ENCODE measurements around the gene GTF2H4. TPM values are rescaled to one million over a fixed set of nuclear protein-coding genes. Genes with fewer than 3 reads are reported as not detected.

Gene GTF2H4
- total RNA-seq, 1 experiment from 2014 or later: 42.6 TPM

DNA sequence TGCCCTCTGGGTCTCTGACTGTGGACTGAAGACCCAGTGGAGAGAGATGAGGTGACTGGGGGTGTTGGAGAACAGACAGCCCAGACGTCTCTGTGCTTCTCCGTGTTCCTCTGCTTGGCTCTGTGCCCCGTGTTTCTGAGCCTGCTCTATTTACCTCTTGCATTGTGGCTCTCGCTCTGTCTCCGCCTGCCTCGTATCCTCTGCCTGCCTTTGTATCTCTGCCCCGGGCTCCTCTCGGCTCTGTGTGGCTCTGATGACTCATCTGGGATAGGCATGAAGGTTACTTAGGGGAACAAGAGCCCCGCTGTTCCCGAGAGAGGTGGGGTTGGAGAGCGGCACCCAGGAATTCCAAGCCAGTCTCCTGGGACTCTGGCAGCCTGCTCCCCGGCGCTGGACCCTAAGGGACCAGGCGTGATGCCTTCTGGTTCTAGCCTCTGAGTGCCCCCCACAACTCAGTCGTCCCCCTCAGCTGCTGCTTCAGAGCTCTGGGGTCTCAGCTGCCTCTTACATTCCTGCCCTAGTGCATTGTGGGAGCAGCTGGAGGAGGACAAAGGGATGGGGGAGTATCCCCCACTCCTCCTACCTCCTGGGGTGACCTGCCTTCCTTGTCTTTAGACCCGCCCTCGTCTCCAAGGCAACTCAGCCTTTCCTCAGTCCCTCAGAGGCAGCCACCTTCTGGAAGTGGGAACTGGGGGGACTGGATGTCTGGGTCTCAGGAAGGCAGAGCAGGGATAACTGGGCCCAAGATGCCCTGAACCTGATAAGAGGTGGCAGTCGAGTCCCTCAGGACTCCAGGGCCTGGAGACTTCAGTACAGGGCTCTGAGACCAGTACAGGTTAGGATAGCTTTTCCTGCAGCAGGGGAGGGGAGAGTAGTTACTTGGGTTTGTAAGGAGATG, 21.8 kb upstream of the GTF2H4 start:
- peak; percentile 93 for DNase-seq (ENCODE audit: low spot score)
- H3K9me3 ChIP-seq (ENCODE audit: low read depth, low read length, poor library complexity, severe bottlenecking): no peaks in the 10 kb centered on the region
- peak overlapping the region; percentile 72 for H3K4me3 ChIP-seq (ENCODE audit: low read depth, low read length, poor library complexity, severe bottlenecking)
- peak overlapping the region; percentile 81 for H3K27ac ChIP-seq (ENCODE audit: low read depth, low read length, poor library complexity, severe bottlenecking)
- CTCF ChIA-PET: interaction anchor here (0.6 to 1.9 kb wide), 2 partner anchors 201 to 1132 kb away, joined by 5 to 6 read pairs; no protein-coding TSS in a partner anchor
- POLR2A ChIA-PET (ENCODE audit: low non-redundant PET): no interaction called here
- BruUV-seq (replicated peaks): TSS peak; percentile 36
- peaks cover 56% of the 10 kb centered on the region for H3K4me1 ChIP-seq (ENCODE audit: insufficient read depth, low read length, poor library complexity, severe bottlenecking)
- intact Hi-C loops (cut with micrococcal nuclease; ENCODE audit: unreplicated experiment): loop anchor here (10.0 kb wide), 1 partner anchor 331 kb away; the partner anchor contains the start of genes GNL1 and PRR3
- H3K27me3 ChIP-seq (replicated peaks; ENCODE audit: insufficient read depth, low read depth, low read length, poor library complexity): no peaks in the 10 kb centered on the region
- no peak for TF ChIP-seq EZH2 (IDR thresholded peaks at IDR 0.05; ENCODE audit: borderline replicate concordance, low read depth, low read length, poor library complexity, severe bottlenecking)
- TF ChIP-seq, protein P1, sequence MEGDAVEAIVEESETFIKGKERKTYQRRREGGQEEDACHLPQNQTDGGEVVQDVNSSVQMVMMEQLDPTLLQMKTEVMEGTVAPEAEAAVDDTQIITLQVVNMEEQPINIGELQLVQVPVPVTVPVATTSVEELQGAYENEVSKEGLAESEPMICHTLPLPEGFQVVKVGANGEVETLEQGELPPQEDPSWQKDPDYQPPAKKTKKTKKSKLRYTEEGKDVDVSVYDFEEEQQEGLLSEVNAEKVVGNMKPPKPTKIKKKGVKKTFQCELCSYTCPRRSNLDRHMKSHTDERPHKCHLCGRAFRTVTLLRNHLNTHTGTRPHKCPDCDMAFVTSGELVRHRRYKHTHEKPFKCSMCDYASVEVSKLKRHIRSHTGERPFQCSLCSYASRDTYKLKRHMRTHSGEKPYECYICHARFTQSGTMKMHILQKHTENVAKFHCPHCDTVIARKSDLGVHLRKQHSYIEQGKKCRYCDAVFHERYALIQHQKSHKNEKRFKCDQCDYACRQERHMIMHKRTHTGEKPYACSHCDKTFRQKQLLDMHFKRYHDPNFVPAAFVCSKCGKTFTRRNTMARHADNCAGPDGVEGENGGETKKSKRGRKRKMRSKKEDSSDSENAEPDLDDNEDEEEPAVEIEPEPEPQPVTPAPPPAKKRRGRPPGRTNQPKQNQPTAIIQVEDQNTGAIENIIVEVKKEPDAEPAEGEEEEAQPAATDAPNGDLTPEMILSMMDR (conservative IDR thresholded peaks at IDR 0.05; ENCODE audit: low read depth, low read length): no peak
- H3K36me3 ChIP-seq (ENCODE audit: insufficient read depth, low read length, poor library complexity, severe bottlenecking): no peaks in the 10 kb centered on the region

- BruUV-seq (replicated peaks): no TSS peak
- Histone ChIP-seq H3K4me1 (ENCODE audit: insufficient read depth, low read length, poor library complexity, severe bottlenecking) (peaks cover 56% of the 10 kb centered on the region), H3K9me3 (ENCODE audit: low read depth, low read length, poor library complexity, severe bottlenecking) (no peaks in the 10 kb centered on the region), H3K36me3 (ENCODE audit: insufficient read depth, low read length, poor library complexity, severe bottlenecking) (no peaks in the 10 kb centered on the region), H3K4me3 (ENCODE audit: low read depth, low read length, poor library complexity, severe bottlenecking) (peak overlapping the region; percentile 72), H3K27me3 (replicated peaks; ENCODE audit: insufficient read depth, low read depth, low read length, poor library complexity) (no peaks in the 10 kb centered on the region), H3K27ac (ENCODE audit: low read depth, low read length, poor library complexity, severe bottlenecking) (peak overlapping the region; percentile 81)
- no peak for TF ChIP-seq EZH2 (IDR thresholded peaks at IDR 0.05; ENCODE audit: borderline replicate concordance, low read depth, low read length, poor library complexity, severe bottlenecking)
- TF ChIP-seq, protein P1 (conservative IDR thresholded peaks at IDR 0.05; ENCODE audit: low read depth, low read length): no peak
- ChIA-PET POLR2A (ENCODE audit: low non-redundant PET) (no interaction called here), CTCF (interaction anchor here (0.6 to 1.9 kb wide), 2 partner anchors 200 to 1133 kb away, joined by 5 to 6 read pairs; no protein-coding TSS in a partner anchor)
- DNase-seq (ENCODE audit: low spot score): no peak
- intact Hi-C loops (cut with micrococcal nuclease; ENCODE audit: unreplicated experiment): loop anchor here (10.0 kb wide), 1 partner anchor 332 kb away; the partner anchor contains the start of genes GNL1 and PRR3
These were observed 21.1 kb upstream of the GTF2H4 start for GRCh38 chr6:30886897-30887255.

DNA sequence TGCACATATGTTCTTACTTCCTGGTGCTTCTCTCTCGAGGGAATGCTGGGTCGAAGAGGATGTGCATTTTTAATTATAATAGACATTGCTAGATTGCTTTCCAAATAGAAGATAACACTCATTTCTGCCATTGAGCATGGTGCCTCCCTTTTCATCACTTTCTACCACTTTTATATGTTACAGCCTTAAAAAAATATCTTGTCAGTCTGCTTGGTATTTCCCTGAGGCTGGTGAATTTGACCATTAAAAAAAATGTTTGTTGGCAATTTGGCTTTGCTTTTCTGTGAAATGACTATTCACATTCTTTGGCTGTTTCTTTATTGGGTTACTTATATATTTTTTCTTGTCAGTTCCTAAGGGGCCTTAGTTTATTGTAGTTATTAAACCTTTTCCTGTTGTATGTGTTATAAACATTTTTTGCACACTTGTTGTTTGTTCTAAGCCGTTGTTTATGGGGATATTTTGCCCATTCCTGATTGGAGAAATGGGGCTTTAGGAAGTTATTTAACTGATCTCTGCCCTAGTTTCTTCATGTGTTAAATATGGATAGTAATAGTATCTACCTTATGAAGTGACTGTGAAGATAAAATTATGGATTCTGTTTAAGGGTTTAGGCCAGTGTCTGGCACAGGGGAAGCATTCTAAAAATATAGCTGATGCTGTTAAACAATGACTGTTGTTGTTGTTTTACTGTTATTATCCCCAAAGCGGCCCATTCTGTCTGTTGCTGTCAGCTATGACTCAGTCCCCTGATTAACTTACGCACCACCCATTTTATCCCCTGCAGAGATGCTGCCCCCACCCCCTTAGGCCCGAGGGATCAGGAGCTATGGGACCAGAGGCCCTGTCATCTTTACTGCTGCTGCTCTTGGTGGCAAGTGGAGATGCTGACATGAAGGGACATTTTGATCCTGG, 19.8 kb upstream of the GTF2H4 start:
- peaks cover 11% of the 10 kb centered on the region for H3K36me3 ChIP-seq (ENCODE audit: insufficient read depth, low read length, poor library complexity, severe bottlenecking)
- TF ChIP-seq EZH2 (IDR thresholded peaks at IDR 0.05; ENCODE audit: borderline replicate concordance, low read depth, low read length, poor library complexity, severe bottlenecking): no peak
- TF ChIP-seq, protein P1 (conservative IDR thresholded peaks at IDR 0.05; ENCODE audit: low read depth, low read length): no peak
- no peaks in the 10 kb centered on the region for H3K9me3 ChIP-seq (ENCODE audit: low read depth, low read length, poor library complexity, severe bottlenecking)
- peaks cover 49% of the 10 kb centered on the region for H3K4me1 ChIP-seq (ENCODE audit: insufficient read depth, low read length, poor library complexity, severe bottlenecking)
- H3K27ac ChIP-seq (ENCODE audit: low read depth, low read length, poor library complexity, severe bottlenecking): peak overlapping the region; percentile 11
- no peak overlapping the region for H3K4me3 ChIP-seq (ENCODE audit: low read depth, low read length, poor library complexity, severe bottlenecking)
- ChIA-PET POLR2A (ENCODE audit: low non-redundant PET) (interaction anchor here (0.5 kb wide), 1 partner anchor 50 kb away, joined by 4 read pairs; no protein-coding TSS in a partner anchor), CTCF (no interaction called here)
- intact Hi-C loops (cut with micrococcal nuclease; ENCODE audit: unreplicated experiment): loop anchor here (10.0 kb wide), 1 partner anchor 333 kb away; the partner anchor contains the start of genes GNL1 and PRR3
- no TSS peak for BruUV-seq (replicated peaks)
- peak; percentile 52 for DNase-seq (ENCODE audit: low spot score)
- H3K27me3 ChIP-seq (replicated peaks; ENCODE audit: insufficient read depth, low read depth, low read length, poor library complexity): no peaks in the 10 kb centered on the region
